GM23338 (cell line): Measurements from ENCODE around the gene TP53I3. TPM values are rescaled to one million over a fixed set of nuclear protein-coding genes. Genes with fewer than 3 reads are reported as not detected.

Source experiments
- ATAC-seq: fragments of 200-7000 bp; cut with Tn5 transposase; 3 replicates; pipeline ENCODE4 v1.9.1; 2020
- DNase-seq: peaks from one replicate; pipeline ENCODE4 v3.0.0-alpha.2; 2015; ENCODE audit warnings: low spot score
- H2AFZ ChIP-seq: fragments of 200-600 bp; sonication (generic); 2 replicates; pipeline ENCODE4 v1.8.0; 2016; ENCODE audit warnings: antibody characterized with exemption, mild to moderate bottlenecking, moderate library complexity
- H3F3A ChIP-seq: fragments of 200-600 bp; sonication (generic); replicated peaks from 2 replicates; pipeline ENCODE4 v1.8.0; 2017; ENCODE audit warnings: antibody characterized with exemption, mixed run types, low read depth
- H3K27ac ChIP-seq: fragments of 200-600 bp; sonication (generic); 2 replicates; pipeline ENCODE4 v1.6.1; 2016; ENCODE audit warnings: low read depth
- H3K27me3 ChIP-seq: fragments of 200-600 bp; sonication (generic); 2 replicates; pipeline ENCODE4 v1.8.0; 2016; ENCODE audit warnings: mild to moderate bottlenecking, mixed run types, moderate library complexity; ENCODE audit not compliant: insufficient read depth
- H3K36me3 ChIP-seq: fragments of 200-600 bp; sonication (generic); 2 replicates; pipeline ENCODE4 v1.8.0; 2016; ENCODE audit warnings: mild to moderate bottlenecking; ENCODE audit not compliant: insufficient read depth
- H3K4me1 ChIP-seq: fragments of 200-600 bp; sonication (generic); 2 replicates; pipeline ENCODE4 v1.8.0; 2016; ENCODE audit warnings: mild to moderate bottlenecking, moderate library complexity; ENCODE audit not compliant: insufficient read depth
- H3K4me2 ChIP-seq: fragments of 200-600 bp; sonication (generic); 2 replicates; pipeline ENCODE4 v1.7.1; 2017; ENCODE audit warnings: mixed run types
- H3K4me3 ChIP-seq: fragments of 200-600 bp; sonication (generic); 2 replicates; pipeline ENCODE4 v1.6.1; 2016; ENCODE audit warnings: mixed run types
- H3K79me2 ChIP-seq: fragments of 200-600 bp; sonication (generic); replicated peaks from 2 replicates; pipeline ENCODE4 v1.8.0; 2017; ENCODE audit warnings: mild to moderate bottlenecking; ENCODE audit not compliant: insufficient read depth
- H3K9me2 ChIP-seq: fragments of 200-600 bp; sonication (generic); 2 replicates; pipeline ENCODE4 v1.8.0; 2017; ENCODE audit not compliant: insufficient read depth
- H4K20me1 ChIP-seq: fragments of 200-600 bp; sonication (generic); replicated peaks from 2 replicates; pipeline ENCODE4 v1.8.0; 2017; ENCODE audit warnings: mild to moderate bottlenecking; ENCODE audit not compliant: insufficient read depth
- H3K27ac Mint-ChIP-seq: 2 replicates; pipeline ENCODE4 v1.8.0; 2020; ENCODE audit warnings: inconsistent platforms, mild to moderate bottlenecking, moderate library complexity, mixed read lengths
- H3K27me3 Mint-ChIP-seq: 3 replicates; pipeline ENCODE4 v1.8.0; 2022; ENCODE audit warnings: low read depth, mild to moderate bottlenecking, moderate library complexity, mixed read lengths, inconsistent platforms; ENCODE audit not compliant: insufficient read depth, poor library complexity
- H3K36me3 Mint-ChIP-seq: 3 replicates; pipeline ENCODE4 v1.8.0; 2021; ENCODE audit warnings: low read depth, mild to moderate bottlenecking, inconsistent platforms, moderate library complexity, mixed read lengths
- H3K4me1 Mint-ChIP-seq: 3 replicates; pipeline ENCODE4 v1.8.0; 2020; ENCODE audit warnings: mild to moderate bottlenecking, inconsistent platforms, mixed read lengths
- H3K4me3 Mint-ChIP-seq: 3 replicates; pipeline ENCODE4 v1.8.0; 2021; ENCODE audit warnings: moderate library complexity, mild to moderate bottlenecking, inconsistent platforms, mixed read lengths
- H3K9me3 Mint-ChIP-seq: 3 replicates; pipeline ENCODE4 v1.8.0; 2020; ENCODE audit warnings: moderate library complexity, mild to moderate bottlenecking, inconsistent platforms, mixed read lengths
- CREB1 ChIP-seq: fragments of 250-450 bp; sonication (Bioruptor Pico); IDR thresholded peaks from 2 replicates; pipeline ENCODE4 v1.5.0; 2020; ENCODE audit warnings: low read depth, mild to moderate bottlenecking, moderate library complexity
- EZH2 ChIP-seq: fragments of 200-600 bp; sonication (generic); IDR thresholded peaks from one replicate; pipeline ENCODE4 v1.8.0; 2017; ENCODE audit warnings: antibody characterized with exemption, mild to moderate bottlenecking, low read depth; ENCODE audit not compliant: unreplicated experiment
- EZH2phosphoT487 ChIP-seq: fragments of 200-600 bp; sonication (generic); IDR thresholded peaks from one replicate; pipeline ENCODE4 v1.8.1; 2018; ENCODE audit warnings: antibody characterized with exemption; ENCODE audit not compliant: unreplicated experiment
- JUNB ChIP-seq: IDR thresholded peaks from one replicate; pipeline ENCODE4 v1.6.1; 2016; ENCODE audit warnings: antibody characterized with exemption; ENCODE audit not compliant: unreplicated experiment
- NANOG ChIP-seq: IDR thresholded peaks from 2 replicates; pipeline ENCODE4 v1.6.1; 2016; ENCODE audit warnings: antibody characterized with exemption, borderline replicate concordance
- POLR2AphosphoS5 ChIP-seq: IDR thresholded peaks from 2 replicates; pipeline ENCODE4 v1.6.1; 2016; ENCODE audit warnings: antibody characterized with exemption, low read depth
- STAT1 ChIP-seq: IDR thresholded peaks from one replicate; pipeline ENCODE4 v1.6.1; 2016; ENCODE audit warnings: antibody characterized with exemption; ENCODE audit not compliant: unreplicated experiment
- ZNF114 ChIP-seq: fragments of 250-450 bp; sonication (Bioruptor Pico); IDR thresholded peaks from 2 replicates; pipeline ENCODE4 v1.5.0; 2020; ENCODE audit warnings: mild to moderate bottlenecking, moderate library complexity
- ZNF331 ChIP-seq: fragments of 250-450 bp; sonication (Bioruptor Pico); IDR thresholded peaks from 2 replicates; pipeline ENCODE4 v1.5.0; 2020; ENCODE audit warnings: low read depth, mild to moderate bottlenecking, moderate library complexity
- polyA plus RNA-seq: library from polyadenylated mRNA; unstranded; fragments of >200 nt; fragmentation: Nextera tagmentation; extraction: Ambion mirVana; gene quantifications from 2 replicates; pipeline ENCODE4 v1.2.1, GENCODE V29; 2016
- total RNA-seq: library from RNA; depleted of rRNA; stranded (reverse); fragments of >200 nt; shearing (Covaris generic); gene quantifications from 2 replicates; pipeline ENCODE4 v1.2.3, GENCODE V29; 2014
- TF ChIP-seq, protein P1 (sequence below): fragments of 250-450 bp; sonication (Bioruptor Pico); IDR thresholded peaks from 2 replicates; pipeline ENCODE4 v1.5.0; 2020; ENCODE audit warnings: mild to moderate bottlenecking, moderate library complexity
- TF ChIP-seq, protein P2 (sequence below), 2 experiments: fragments of 200-600 bp in 1 of 2; sonication (generic) in 1 of 2; conservative IDR thresholded peaks; 2 replicates each; pipeline versions ENCODE4 v1.5.1 to v1.6.1; 2016 to 2017; ENCODE audit warnings: antibody characterized with exemption in 2 of 2, low read depth in 2 of 2, mild to moderate bottlenecking in 2 of 2, moderate library complexity in 1 of 2
- TF ChIP-seq, protein P3 (sequence below): IDR thresholded peaks from one replicate; pipeline ENCODE4 v1.6.1; 2018; ENCODE audit warnings: antibody characterized with exemption; ENCODE audit not compliant: unreplicated experiment
- TF ChIP-seq, protein P4 (sequence below): IDR thresholded peaks from 2 replicates; pipeline ENCODE4 v1.6.1; 2016; ENCODE audit warnings: antibody characterized with exemption

Gene TP53I3
- total and polyA plus RNA-seq, 2 experiments from 2014 or later, result 27.8 to 36.5 TPM

DNA sequence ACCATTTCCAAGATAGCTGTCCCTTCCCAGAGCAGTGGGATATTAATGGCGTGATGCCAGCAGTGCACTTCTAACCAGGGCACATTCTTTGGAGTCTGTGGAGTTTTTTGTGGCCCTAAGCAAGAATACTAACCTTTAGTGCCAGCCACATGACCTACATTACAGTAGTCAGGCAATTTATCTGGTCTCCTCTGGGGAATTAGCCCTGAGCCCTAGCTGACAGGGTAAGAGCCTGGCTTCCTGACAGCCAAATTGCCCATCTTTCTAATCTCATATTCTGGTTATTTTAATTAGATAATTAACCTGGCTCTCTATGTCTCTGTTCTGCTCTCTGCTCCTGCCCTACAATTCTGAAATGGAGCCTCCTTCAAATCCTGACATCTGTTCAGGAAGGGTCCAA is 33.3 kb upstream of the TP53I3 start:
- H3K4me3 Mint-ChIP-seq, result no peak overlapping the region
- no peaks in the 10 kb centered on the region for H3K9me2 ChIP-seq
- peaks cover 3% of the 10 kb centered on the region; the same call in 1 of the 2 replicates for H3K36me3 ChIP-seq
- no peaks in the 10 kb centered on the region for H4K20me1 ChIP-seq
- no peak overlapping the region for H3K4me2 ChIP-seq
- H3K27ac Mint-ChIP-seq, result no peak overlapping the region
- ATAC-seq (no peak), DNase-seq (no peak)
- H3K27me3 ChIP-seq, result no peaks in the 10 kb centered on the region
- H2AFZ ChIP-seq, result no peak overlapping the region
- no peaks in the 10 kb centered on the region for H3F3A ChIP-seq
- peaks cover 2% of the 10 kb centered on the region for H3K27me3 Mint-ChIP-seq
- peaks cover 22% of the 10 kb centered on the region for H3K9me3 Mint-ChIP-seq
- H3K4me1 Mint-ChIP-seq, result peaks cover 18% of the 10 kb centered on the region
- H3K36me3 Mint-ChIP-seq, result peaks cover 16% of the 10 kb centered on the region; the same call in 2 of the 3 replicates
- TF ChIP-seq, protein P1, sequence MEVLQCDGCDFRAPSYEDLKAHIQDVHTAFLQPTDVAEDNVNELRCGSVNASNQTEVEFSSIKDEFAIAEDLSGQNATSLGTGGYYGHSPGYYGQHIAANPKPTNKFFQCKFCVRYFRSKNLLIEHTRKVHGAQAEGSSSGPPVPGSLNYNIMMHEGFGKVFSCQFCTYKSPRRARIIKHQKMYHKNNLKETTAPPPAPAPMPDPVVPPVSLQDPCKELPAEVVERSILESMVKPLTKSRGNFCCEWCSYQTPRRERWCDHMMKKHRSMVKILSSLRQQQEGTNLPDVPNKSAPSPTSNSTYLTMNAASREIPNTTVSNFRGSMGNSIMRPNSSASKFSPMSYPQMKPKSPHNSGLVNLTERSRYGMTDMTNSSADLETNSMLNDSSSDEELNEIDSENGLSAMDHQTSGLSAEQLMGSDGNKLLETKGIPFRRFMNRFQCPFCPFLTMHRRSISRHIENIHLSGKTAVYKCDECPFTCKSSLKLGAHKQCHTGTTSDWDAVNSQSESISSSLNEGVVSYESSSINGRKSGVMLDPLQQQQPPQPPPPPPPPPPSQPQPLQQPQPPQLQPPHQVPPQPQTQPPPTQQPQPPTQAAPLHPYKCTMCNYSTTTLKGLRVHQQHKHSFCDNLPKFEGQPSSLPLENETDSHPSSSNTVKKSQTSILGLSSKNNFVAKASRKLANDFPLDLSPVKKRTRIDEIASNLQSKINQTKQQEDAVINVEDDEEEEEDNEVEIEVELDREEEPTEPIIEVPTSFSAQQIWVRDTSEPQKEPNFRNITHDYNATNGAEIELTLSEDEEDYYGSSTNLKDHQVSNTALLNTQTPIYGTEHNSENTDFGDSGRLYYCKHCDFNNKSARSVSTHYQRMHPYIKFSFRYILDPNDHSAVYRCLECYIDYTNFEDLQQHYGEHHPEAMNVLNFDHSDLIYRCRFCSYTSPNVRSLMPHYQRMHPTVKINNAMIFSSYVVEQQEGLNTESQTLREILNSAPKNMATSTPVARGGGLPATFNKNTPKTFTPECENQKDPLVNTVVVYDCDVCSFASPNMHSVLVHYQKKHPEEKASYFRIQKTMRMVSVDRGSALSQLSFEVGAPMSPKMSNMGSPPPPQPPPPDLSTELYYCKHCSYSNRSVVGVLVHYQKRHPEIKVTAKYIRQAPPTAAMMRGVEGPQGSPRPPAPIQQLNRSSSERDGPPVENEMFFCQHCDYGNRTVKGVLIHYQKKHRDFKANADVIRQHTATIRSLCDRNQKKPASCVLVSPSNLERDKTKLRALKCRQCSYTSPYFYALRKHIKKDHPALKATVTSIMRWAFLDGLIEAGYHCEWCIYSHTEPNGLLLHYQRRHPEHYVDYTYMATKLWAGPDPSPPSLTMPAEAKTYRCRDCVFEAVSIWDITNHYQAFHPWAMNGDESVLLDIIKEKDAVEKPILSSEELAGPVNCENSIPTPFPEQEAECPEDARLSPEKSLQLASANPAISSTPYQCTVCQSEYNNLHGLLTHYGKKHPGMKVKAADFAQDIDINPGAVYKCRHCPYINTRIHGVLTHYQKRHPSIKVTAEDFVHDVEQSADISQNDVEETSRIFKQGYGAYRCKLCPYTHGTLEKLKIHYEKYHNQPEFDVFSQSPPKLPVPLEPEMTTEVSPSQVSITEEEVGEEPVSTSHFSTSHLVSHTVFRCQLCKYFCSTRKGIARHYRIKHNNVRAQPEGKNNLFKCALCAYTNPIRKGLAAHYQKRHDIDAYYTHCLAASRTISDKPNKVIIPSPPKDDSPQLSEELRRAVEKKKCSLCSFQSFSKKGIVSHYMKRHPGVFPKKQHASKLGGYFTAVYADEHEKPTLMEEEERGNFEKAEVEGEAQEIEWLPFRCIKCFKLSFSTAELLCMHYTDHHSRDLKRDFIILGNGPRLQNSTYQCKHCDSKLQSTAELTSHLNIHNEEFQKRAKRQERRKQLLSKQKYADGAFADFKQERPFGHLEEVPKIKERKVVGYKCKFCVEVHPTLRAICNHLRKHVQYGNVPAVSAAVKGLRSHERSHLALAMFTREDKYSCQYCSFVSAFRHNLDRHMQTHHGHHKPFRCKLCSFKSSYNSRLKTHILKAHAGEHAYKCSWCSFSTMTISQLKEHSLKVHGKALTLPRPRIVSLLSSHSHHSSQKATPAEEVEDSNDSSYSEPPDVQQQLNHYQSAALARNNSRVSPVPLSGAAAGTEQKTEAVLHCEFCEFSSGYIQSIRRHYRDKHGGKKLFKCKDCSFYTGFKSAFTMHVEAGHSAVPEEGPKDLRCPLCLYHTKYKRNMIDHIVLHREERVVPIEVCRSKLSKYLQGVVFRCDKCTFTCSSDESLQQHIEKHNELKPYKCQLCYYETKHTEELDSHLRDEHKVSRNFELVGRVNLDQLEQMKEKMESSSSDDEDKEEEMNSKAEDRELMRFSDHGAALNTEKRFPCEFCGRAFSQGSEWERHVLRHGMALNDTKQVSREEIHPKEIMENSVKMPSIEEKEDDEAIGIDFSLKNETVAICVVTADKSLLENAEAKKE (CRISPR knock-in tag), result no peak
- TF ChIP-seq STAT1, result no peak
- no peak for TF ChIP-seq ZNF331 (CRISPR knock-in tag)
- TF ChIP-seq, protein P2, sequence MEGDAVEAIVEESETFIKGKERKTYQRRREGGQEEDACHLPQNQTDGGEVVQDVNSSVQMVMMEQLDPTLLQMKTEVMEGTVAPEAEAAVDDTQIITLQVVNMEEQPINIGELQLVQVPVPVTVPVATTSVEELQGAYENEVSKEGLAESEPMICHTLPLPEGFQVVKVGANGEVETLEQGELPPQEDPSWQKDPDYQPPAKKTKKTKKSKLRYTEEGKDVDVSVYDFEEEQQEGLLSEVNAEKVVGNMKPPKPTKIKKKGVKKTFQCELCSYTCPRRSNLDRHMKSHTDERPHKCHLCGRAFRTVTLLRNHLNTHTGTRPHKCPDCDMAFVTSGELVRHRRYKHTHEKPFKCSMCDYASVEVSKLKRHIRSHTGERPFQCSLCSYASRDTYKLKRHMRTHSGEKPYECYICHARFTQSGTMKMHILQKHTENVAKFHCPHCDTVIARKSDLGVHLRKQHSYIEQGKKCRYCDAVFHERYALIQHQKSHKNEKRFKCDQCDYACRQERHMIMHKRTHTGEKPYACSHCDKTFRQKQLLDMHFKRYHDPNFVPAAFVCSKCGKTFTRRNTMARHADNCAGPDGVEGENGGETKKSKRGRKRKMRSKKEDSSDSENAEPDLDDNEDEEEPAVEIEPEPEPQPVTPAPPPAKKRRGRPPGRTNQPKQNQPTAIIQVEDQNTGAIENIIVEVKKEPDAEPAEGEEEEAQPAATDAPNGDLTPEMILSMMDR (conservative IDR thresholded peaks at IDR 0.05; ENCODE audit: low read depth in 2 of 2), result no peak
- TF ChIP-seq JUNB, result no peak
- TF ChIP-seq, protein P3, sequence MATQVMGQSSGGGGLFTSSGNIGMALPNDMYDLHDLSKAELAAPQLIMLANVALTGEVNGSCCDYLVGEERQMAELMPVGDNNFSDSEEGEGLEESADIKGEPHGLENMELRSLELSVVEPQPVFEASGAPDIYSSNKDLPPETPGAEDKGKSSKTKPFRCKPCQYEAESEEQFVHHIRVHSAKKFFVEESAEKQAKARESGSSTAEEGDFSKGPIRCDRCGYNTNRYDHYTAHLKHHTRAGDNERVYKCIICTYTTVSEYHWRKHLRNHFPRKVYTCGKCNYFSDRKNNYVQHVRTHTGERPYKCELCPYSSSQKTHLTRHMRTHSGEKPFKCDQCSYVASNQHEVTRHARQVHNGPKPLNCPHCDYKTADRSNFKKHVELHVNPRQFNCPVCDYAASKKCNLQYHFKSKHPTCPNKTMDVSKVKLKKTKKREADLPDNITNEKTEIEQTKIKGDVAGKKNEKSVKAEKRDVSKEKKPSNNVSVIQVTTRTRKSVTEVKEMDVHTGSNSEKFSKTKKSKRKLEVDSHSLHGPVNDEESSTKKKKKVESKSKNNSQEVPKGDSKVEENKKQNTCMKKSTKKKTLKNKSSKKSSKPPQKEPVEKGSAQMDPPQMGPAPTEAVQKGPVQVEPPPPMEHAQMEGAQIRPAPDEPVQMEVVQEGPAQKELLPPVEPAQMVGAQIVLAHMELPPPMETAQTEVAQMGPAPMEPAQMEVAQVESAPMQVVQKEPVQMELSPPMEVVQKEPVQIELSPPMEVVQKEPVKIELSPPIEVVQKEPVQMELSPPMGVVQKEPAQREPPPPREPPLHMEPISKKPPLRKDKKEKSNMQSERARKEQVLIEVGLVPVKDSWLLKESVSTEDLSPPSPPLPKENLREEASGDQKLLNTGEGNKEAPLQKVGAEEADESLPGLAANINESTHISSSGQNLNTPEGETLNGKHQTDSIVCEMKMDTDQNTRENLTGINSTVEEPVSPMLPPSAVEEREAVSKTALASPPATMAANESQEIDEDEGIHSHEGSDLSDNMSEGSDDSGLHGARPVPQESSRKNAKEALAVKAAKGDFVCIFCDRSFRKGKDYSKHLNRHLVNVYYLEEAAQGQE, result no peak
- TF ChIP-seq CREB1 (CRISPR knock-in tag), result no peak
- no peak for TF ChIP-seq NANOG
- TF ChIP-seq ZNF114 (CRISPR knock-in tag), result no peak
- no peak for TF ChIP-seq POLR2AphosphoS5
- TF ChIP-seq, protein P4, sequence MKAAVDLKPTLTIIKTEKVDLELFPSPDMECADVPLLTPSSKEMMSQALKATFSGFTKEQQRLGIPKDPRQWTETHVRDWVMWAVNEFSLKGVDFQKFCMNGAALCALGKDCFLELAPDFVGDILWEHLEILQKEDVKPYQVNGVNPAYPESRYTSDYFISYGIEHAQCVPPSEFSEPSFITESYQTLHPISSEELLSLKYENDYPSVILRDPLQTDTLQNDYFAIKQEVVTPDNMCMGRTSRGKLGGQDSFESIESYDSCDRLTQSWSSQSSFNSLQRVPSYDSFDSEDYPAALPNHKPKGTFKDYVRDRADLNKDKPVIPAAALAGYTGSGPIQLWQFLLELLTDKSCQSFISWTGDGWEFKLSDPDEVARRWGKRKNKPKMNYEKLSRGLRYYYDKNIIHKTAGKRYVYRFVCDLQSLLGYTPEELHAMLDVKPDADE, result no peak
- TF ChIP-seq EZH2, result no peak
- TF ChIP-seq EZH2phosphoT487, result no peak
- H3K4me3 ChIP-seq, result no peak overlapping the region
- H3K4me1 ChIP-seq, result peaks cover 18% of the 10 kb centered on the region
- no peaks in the 10 kb centered on the region for H3K79me2 ChIP-seq
- no peak overlapping the region for H3K27ac ChIP-seq
